GM23338 (cell line): ENCODE measurements around the gene MAD1L1. TPM values are rescaled to one million over a fixed set of nuclear protein-coding genes. Genes with fewer than 3 reads are reported as not detected.

Source experiments
- ATAC-seq: fragments of 200-7000 bp; cut with Tn5 transposase; 3 replicates; pipeline ENCODE4 v1.9.1; 2020
- DNase-seq: peaks from one replicate; pipeline ENCODE4 v3.0.0-alpha.2; 2015; ENCODE audit warnings: low spot score
- H2AFZ ChIP-seq: fragments of 200-600 bp; sonication (generic); 2 replicates; pipeline ENCODE4 v1.8.0; 2016; ENCODE audit warnings: antibody characterized with exemption, mild to moderate bottlenecking, moderate library complexity
- H3F3A ChIP-seq: fragments of 200-600 bp; sonication (generic); replicated peaks from 2 replicates; pipeline ENCODE4 v1.8.0; 2017; ENCODE audit warnings: antibody characterized with exemption, mixed run types, low read depth
- H3K27ac ChIP-seq: fragments of 200-600 bp; sonication (generic); 2 replicates; pipeline ENCODE4 v1.6.1; 2016; ENCODE audit warnings: low read depth
- H3K27me3 ChIP-seq: fragments of 200-600 bp; sonication (generic); 2 replicates; pipeline ENCODE4 v1.8.0; 2016; ENCODE audit warnings: mild to moderate bottlenecking, mixed run types, moderate library complexity; ENCODE audit not compliant: insufficient read depth
- H3K36me3 ChIP-seq: fragments of 200-600 bp; sonication (generic); 2 replicates; pipeline ENCODE4 v1.8.0; 2016; ENCODE audit warnings: mild to moderate bottlenecking; ENCODE audit not compliant: insufficient read depth
- H3K4me1 ChIP-seq: fragments of 200-600 bp; sonication (generic); 2 replicates; pipeline ENCODE4 v1.8.0; 2016; ENCODE audit warnings: mild to moderate bottlenecking, moderate library complexity; ENCODE audit not compliant: insufficient read depth
- H3K4me2 ChIP-seq: fragments of 200-600 bp; sonication (generic); 2 replicates; pipeline ENCODE4 v1.7.1; 2017; ENCODE audit warnings: mixed run types
- H3K4me3 ChIP-seq: fragments of 200-600 bp; sonication (generic); 2 replicates; pipeline ENCODE4 v1.6.1; 2016; ENCODE audit warnings: mixed run types
- H3K79me2 ChIP-seq: fragments of 200-600 bp; sonication (generic); replicated peaks from 2 replicates; pipeline ENCODE4 v1.8.0; 2017; ENCODE audit warnings: mild to moderate bottlenecking; ENCODE audit not compliant: insufficient read depth
- H3K9me2 ChIP-seq: fragments of 200-600 bp; sonication (generic); 2 replicates; pipeline ENCODE4 v1.8.0; 2017; ENCODE audit not compliant: insufficient read depth
- H4K20me1 ChIP-seq: fragments of 200-600 bp; sonication (generic); replicated peaks from 2 replicates; pipeline ENCODE4 v1.8.0; 2017; ENCODE audit warnings: mild to moderate bottlenecking; ENCODE audit not compliant: insufficient read depth
- H3K27ac Mint-ChIP-seq: 2 replicates; pipeline ENCODE4 v1.8.0; 2020; ENCODE audit warnings: inconsistent platforms, mild to moderate bottlenecking, moderate library complexity, mixed read lengths
- H3K27me3 Mint-ChIP-seq: 3 replicates; pipeline ENCODE4 v1.8.0; 2022; ENCODE audit warnings: low read depth, mild to moderate bottlenecking, moderate library complexity, mixed read lengths, inconsistent platforms; ENCODE audit not compliant: insufficient read depth, poor library complexity
- H3K36me3 Mint-ChIP-seq: 3 replicates; pipeline ENCODE4 v1.8.0; 2021; ENCODE audit warnings: low read depth, mild to moderate bottlenecking, inconsistent platforms, moderate library complexity, mixed read lengths
- H3K4me1 Mint-ChIP-seq: 3 replicates; pipeline ENCODE4 v1.8.0; 2020; ENCODE audit warnings: mild to moderate bottlenecking, inconsistent platforms, mixed read lengths
- H3K4me3 Mint-ChIP-seq: 3 replicates; pipeline ENCODE4 v1.8.0; 2021; ENCODE audit warnings: moderate library complexity, mild to moderate bottlenecking, inconsistent platforms, mixed read lengths
- H3K9me3 Mint-ChIP-seq: 3 replicates; pipeline ENCODE4 v1.8.0; 2020; ENCODE audit warnings: moderate library complexity, mild to moderate bottlenecking, inconsistent platforms, mixed read lengths
- CREB1 ChIP-seq: fragments of 250-450 bp; sonication (Bioruptor Pico); IDR thresholded peaks from 2 replicates; pipeline ENCODE4 v1.5.0; 2020; ENCODE audit warnings: low read depth, mild to moderate bottlenecking, moderate library complexity
- CTCF ChIP-seq, 2 experiments: fragments of 200-600 bp in 1 of 2; sonication (generic) in 1 of 2; conservative IDR thresholded peaks; 2 replicates each; pipeline versions ENCODE4 v1.5.1 to v1.6.1; 2016 to 2017; ENCODE audit warnings: antibody characterized with exemption in 2 of 2, low read depth in 2 of 2, mild to moderate bottlenecking in 2 of 2, moderate library complexity in 1 of 2
- ETS1 ChIP-seq: IDR thresholded peaks from 2 replicates; pipeline ENCODE4 v1.6.1; 2016; ENCODE audit warnings: antibody characterized with exemption
- EZH2 ChIP-seq: fragments of 200-600 bp; sonication (generic); IDR thresholded peaks from one replicate; pipeline ENCODE4 v1.8.0; 2017; ENCODE audit warnings: antibody characterized with exemption, mild to moderate bottlenecking, low read depth; ENCODE audit not compliant: unreplicated experiment
- EZH2phosphoT487 ChIP-seq: fragments of 200-600 bp; sonication (generic); IDR thresholded peaks from one replicate; pipeline ENCODE4 v1.8.1; 2018; ENCODE audit warnings: antibody characterized with exemption; ENCODE audit not compliant: unreplicated experiment
- JUNB ChIP-seq: IDR thresholded peaks from one replicate; pipeline ENCODE4 v1.6.1; 2016; ENCODE audit warnings: antibody characterized with exemption; ENCODE audit not compliant: unreplicated experiment
- NANOG ChIP-seq: IDR thresholded peaks from 2 replicates; pipeline ENCODE4 v1.6.1; 2016; ENCODE audit warnings: antibody characterized with exemption, borderline replicate concordance
- POLR2AphosphoS5 ChIP-seq: IDR thresholded peaks from 2 replicates; pipeline ENCODE4 v1.6.1; 2016; ENCODE audit warnings: antibody characterized with exemption, low read depth
- REST ChIP-seq: IDR thresholded peaks from one replicate; pipeline ENCODE4 v1.6.1; 2018; ENCODE audit warnings: antibody characterized with exemption; ENCODE audit not compliant: unreplicated experiment
- STAT1 ChIP-seq: IDR thresholded peaks from one replicate; pipeline ENCODE4 v1.6.1; 2016; ENCODE audit warnings: antibody characterized with exemption; ENCODE audit not compliant: unreplicated experiment
- ZNF114 ChIP-seq: fragments of 250-450 bp; sonication (Bioruptor Pico); IDR thresholded peaks from 2 replicates; pipeline ENCODE4 v1.5.0; 2020; ENCODE audit warnings: mild to moderate bottlenecking, moderate library complexity
- ZNF331 ChIP-seq: fragments of 250-450 bp; sonication (Bioruptor Pico); IDR thresholded peaks from 2 replicates; pipeline ENCODE4 v1.5.0; 2020; ENCODE audit warnings: low read depth, mild to moderate bottlenecking, moderate library complexity
- ZNF462 ChIP-seq: fragments of 250-450 bp; sonication (Bioruptor Pico); IDR thresholded peaks from 2 replicates; pipeline ENCODE4 v1.5.0; 2020; ENCODE audit warnings: mild to moderate bottlenecking, moderate library complexity
- polyA plus RNA-seq: library from polyadenylated mRNA; unstranded; fragments of >200 nt; fragmentation: Nextera tagmentation; extraction: Ambion mirVana; gene quantifications from 2 replicates; pipeline ENCODE4 v1.2.1, GENCODE V29; 2016
- total RNA-seq: library from RNA; depleted of rRNA; stranded (reverse); fragments of >200 nt; shearing (Covaris generic); gene quantifications from 2 replicates; pipeline ENCODE4 v1.2.3, GENCODE V29; 2014

The MAD1L1 gene
- total and polyA plus RNA-seq, 2 experiments from 2014 or later: 40.3 to 59.3 TPM

GRCh38 chr7:2263176-2263575 lies 30.4 kb upstream of the MAD1L1 start:
- Mint-ChIP-seq H3K36me3 (peaks cover 28% of the 10 kb centered on the region), H3K9me3 (peaks cover 5% of the 10 kb centered on the region; the same call in 2 of the 3 replicates), H3K27ac (no peak overlapping the region), H3K27me3 (peaks cover 6% of the 10 kb centered on the region), H3K4me1 (no peaks in the 10 kb centered on the region), H3K4me3 (no peak overlapping the region)
- no peak overlapping the region for H2AFZ ChIP-seq
- H3K27ac ChIP-seq: no peak overlapping the region
- no peaks in the 10 kb centered on the region for H3K36me3 ChIP-seq
- no peaks in the 10 kb centered on the region for H4K20me1 ChIP-seq
- H3K4me2 ChIP-seq: no peak overlapping the region
- ATAC-seq (no peak), DNase-seq (no peak)
- no peaks in the 10 kb centered on the region for H3K27me3 ChIP-seq
- no peaks in the 10 kb centered on the region for H3K9me2 ChIP-seq
- no peaks in the 10 kb centered on the region for H3F3A ChIP-seq
- no peaks in the 10 kb centered on the region for H3K4me1 ChIP-seq
- no peak overlapping the region for H3K4me3 ChIP-seq
- TF ChIP-seq JUNB: no peak
- TF ChIP-seq ETS1: no peak
- TF ChIP-seq EZH2phosphoT487: no peak
- no peak for TF ChIP-seq POLR2AphosphoS5
- TF ChIP-seq ZNF114 (CRISPR knock-in tag): no peak
- no peak for TF ChIP-seq REST
- TF ChIP-seq ZNF462: no peak
- no peak for TF ChIP-seq NANOG
- no peak for TF ChIP-seq CREB1 (CRISPR knock-in tag)
- no peak for TF ChIP-seq EZH2
- no peak for TF ChIP-seq CTCF (conservative IDR thresholded peaks at IDR 0.05; ENCODE audit: low read depth in 2 of 2)
- TF ChIP-seq ZNF331 (CRISPR knock-in tag): no peak
- no peak for TF ChIP-seq STAT1
- H3K79me2 ChIP-seq: no peaks in the 10 kb centered on the region
